ENCODE data around the gene G6PD. TPM values are rescaled to one million over a fixed set of nuclear protein-coding genes. Genes with fewer than 3 reads are reported as not detected.

G6PD gene
- total RNA-seq, 1 experiment from 2014 or later, result 52.7 TPM

GRCh38 chrX:154495472-154495922, 51.1 kb downstream of the G6PD start:
- no peak for DNase-seq (ENCODE audit: low read depth in 1 of 2, low spot score in 2 of 2)
- Histone ChIP-seq H3K9me3 (replicated peaks) (no peaks in the 10 kb centered on the region), H3K4me1 (replicated peaks) (0 out of 2 replicates have a peak, but pooled peaks cover 3% of the 10 kb centered on the region), H3K27me3 (replicated peaks) (no peaks in the 10 kb centered on the region), H3K36me3 (no peaks in the 10 kb centered on the region), H3K27ac (no peak overlapping the region), H3K4me3 (no peak overlapping the region)

- H3K4me3 ChIP-seq, result no peak overlapping the region
- no peak overlapping the region for H3K27ac ChIP-seq
- H3K9me3 ChIP-seq (replicated peaks), result no peaks in the 10 kb centered on the region
- H3K27me3 ChIP-seq (replicated peaks), result no peaks in the 10 kb centered on the region
- no peaks in the 10 kb centered on the region for H3K36me3 ChIP-seq
- H3K4me1 ChIP-seq (replicated peaks), result peaks cover 6% of the 10 kb centered on the region; the same call in 1 of the 2 replicates
- DNase-seq (ENCODE audit: low read depth in 1 of 2, low spot score in 2 of 2), result no peak
Measured at GRCh38 chrX:154494715-154495114, 51.9 kb downstream of the G6PD start.

- H3K36me3 ChIP-seq, result peaks cover 17% of the 10 kb centered on the region; the same call in 1 of the 2 replicates
- H3K9me3 ChIP-seq (replicated peaks), result no peaks in the 10 kb centered on the region
- peaks cover 22% of the 10 kb centered on the region for H3K4me1 ChIP-seq (replicated peaks)
- H3K4me3 ChIP-seq, result peak within 1 kb of the TSS; percentile 80
- H3K27me3 ChIP-seq (replicated peaks), result no peaks in the 10 kb centered on the region
- peak; percentile 71 to 93 for DNase-seq (ENCODE audit: low read depth in 1 of 2, low spot score in 2 of 2)
- H3K27ac ChIP-seq, result peak within 1 kb of the TSS; percentile 69
Measured at GRCh38 chrX:154490414-154491083, 56.1 kb downstream of the G6PD start, which contains the start of gene SLC10A3. Gene SLC10A3 (minus strand): TSS chrX:154490629. CDS start chrX:154488940, 1,689 bp downstream.

GRCh38 chrX:154490021-154490413, 56.6 kb downstream of the G6PD start:
- H3K4me3 ChIP-seq, result peak overlapping the region; percentile 80
- H3K27me3 ChIP-seq (replicated peaks), result no peaks in the 10 kb centered on the region
- H3K9me3 ChIP-seq (replicated peaks), result no peaks in the 10 kb centered on the region
- H3K4me1 ChIP-seq (replicated peaks), result peaks cover 26% of the 10 kb centered on the region
- peak overlapping the region; percentile 61 for H3K27ac ChIP-seq
- peak; percentile 55 to 58 for DNase-seq (ENCODE audit: low read depth in 1 of 2, low spot score in 2 of 2)
- H3K36me3 ChIP-seq, result peaks cover 21% of the 10 kb centered on the region

- H3K27me3 ChIP-seq (replicated peaks), result no peaks in the 10 kb centered on the region
- H3K4me1 ChIP-seq (replicated peaks), result peaks cover 33% of the 10 kb centered on the region
- H3K36me3 ChIP-seq, result peaks cover 29% of the 10 kb centered on the region
- H3K27ac ChIP-seq, result no peak overlapping the region
- DNase-seq (ENCODE audit: low read depth in 1 of 2, low spot score in 2 of 2), result no peak
- H3K4me3 ChIP-seq, result no peak overlapping the region
- H3K9me3 ChIP-seq (replicated peaks), result no peaks in the 10 kb centered on the region
Measured at GRCh38 chrX:154489182-154489581, 57.5 kb downstream of the G6PD start.

GRCh38 chrX:154488336-154489075, 58.1 kb downstream of the G6PD start:
- no peaks in the 10 kb centered on the region for H3K27me3 ChIP-seq (replicated peaks)
- no peak for DNase-seq (ENCODE audit: low read depth in 1 of 2, low spot score in 2 of 2)
- H3K9me3 ChIP-seq (replicated peaks), result no peaks in the 10 kb centered on the region
- H3K4me1 ChIP-seq (replicated peaks), result peaks cover 33% of the 10 kb centered on the region
- H3K27ac ChIP-seq, result no peak overlapping the region
- H3K4me3 ChIP-seq, result no peak overlapping the region
- H3K36me3 ChIP-seq, result peaks cover 35% of the 10 kb centered on the region

- DNase-seq (ENCODE audit: low read depth in 1 of 2, low spot score in 2 of 2), result no peak
- Histone ChIP-seq H3K4me3 (no peak overlapping the region), H3K9me3 (replicated peaks) (no peaks in the 10 kb centered on the region), H3K36me3 (peaks cover 35% of the 10 kb centered on the region), H3K4me1 (replicated peaks) (peaks cover 33% of the 10 kb centered on the region), H3K27ac (no peak overlapping the region), H3K27me3 (replicated peaks) (no peaks in the 10 kb centered on the region)
Measured at GRCh38 chrX:154487518-154488290, 58.9 kb downstream of the G6PD start.

GRCh38 chrX:154486396-154487207, 60.0 kb downstream of the G6PD start, which contains the start of gene UBL4A:
Gene UBL4A (minus strand): TSS chrX:154486615. CDS start chrX:154486584, 31 bp downstream.
- peak; percentile 52 to 67 for DNase-seq (ENCODE audit: low read depth in 1 of 2, low spot score in 2 of 2)
- Histone ChIP-seq H3K27ac (no peak within 1 kb of the TSS), H3K4me3 (peak within 1 kb of the TSS; percentile 71), H3K9me3 (replicated peaks) (no peaks in the 10 kb centered on the region), H3K36me3 (peaks cover 35% of the 10 kb centered on the region), H3K27me3 (replicated peaks) (no peaks in the 10 kb centered on the region), H3K4me1 (replicated peaks) (peaks cover 33% of the 10 kb centered on the region)

- Histone ChIP-seq H3K9me3 (replicated peaks) (no peaks in the 10 kb centered on the region), H3K4me1 (replicated peaks) (peaks cover 30% of the 10 kb centered on the region), H3K27me3 (replicated peaks) (no peaks in the 10 kb centered on the region), H3K36me3 (peaks cover 35% of the 10 kb centered on the region), H3K27ac (no peak overlapping the region), H3K4me3 (peak overlapping the region; percentile 71)
- peak in 1 of 2 experiments; percentile 28 for DNase-seq (ENCODE audit: low read depth in 1 of 2, low spot score in 2 of 2)
Measured at GRCh38 chrX:154486052-154486395, 60.6 kb downstream of the G6PD start.

GRCh38 chrX:154485150-154486051, 61.2 kb downstream of the G6PD start:
- no peak overlapping the region for H3K27ac ChIP-seq
- H3K36me3 ChIP-seq, result peaks cover 35% of the 10 kb centered on the region

GRCh38 chrX:154484255-154485149, 62.1 kb downstream of the G6PD start:
- peaks cover 25% of the 10 kb centered on the region for H3K4me1 ChIP-seq (replicated peaks)
- H3K27me3 ChIP-seq (replicated peaks), result no peaks in the 10 kb centered on the region
- H3K4me3 ChIP-seq, result no peak overlapping the region
- no peaks in the 10 kb centered on the region for H3K9me3 ChIP-seq (replicated peaks)
- no peak for DNase-seq (ENCODE audit: low read depth in 1 of 2, low spot score in 2 of 2)
- H3K27ac ChIP-seq, result no peak overlapping the region
- H3K36me3 ChIP-seq, result peaks cover 35% of the 10 kb centered on the region

More at GRCh38 chrX:154485150-154486051, 61.2 kb downstream of the G6PD start:
- no peak for DNase-seq (ENCODE audit: low read depth in 1 of 2, low spot score in 2 of 2)
- Histone ChIP-seq H3K9me3 (replicated peaks) (no peaks in the 10 kb centered on the region), H3K4me3 (peak overlapping the region; percentile 71), H3K4me1 (replicated peaks) (peaks cover 30% of the 10 kb centered on the region), H3K27me3 (replicated peaks) (no peaks in the 10 kb centered on the region)

Data from SJSA1 (cell line).